HL-60 (cell line): ENCODE data around the gene IDH3G.

Experiments used
- DNase-seq, 2 experiments: peaks; one replicate each; pipeline ENCODE4 v3.0.0-alpha.2; 2010 to 2020; ENCODE audit warnings: low read depth in 1 of 2, low spot score in 1 of 2
- H3K27ac ChIP-seq: fragments of 250-450 bp; sonication (Bioruptor Pico); replicated peaks from 2 replicates; pipeline ENCODE4 v1.5.1; 2020; ENCODE audit warnings: mild to moderate bottlenecking, moderate library complexity
- H3K27me3 ChIP-seq: fragments of 250-450 bp; sonication (Bioruptor Pico); 2 replicates; pipeline ENCODE4 v1.5.1; 2021; ENCODE audit warnings: mild to moderate bottlenecking, moderate library complexity; ENCODE audit not compliant: insufficient read depth, poor library complexity, severe bottlenecking
- H3K4me3 ChIP-seq: replicated peaks from 2 replicates; pipeline ENCODE4 v1.5.1; 2011; ENCODE audit warnings: mild to moderate bottlenecking, control low read depth, low read length; ENCODE audit not compliant: insufficient read depth
- CTCF ChIP-seq: IDR thresholded peaks from one replicate; pipeline ENCODE4 v1.5.1; 2011; ENCODE audit warnings: low read length, control low read depth, inconsistent platforms; ENCODE audit not compliant: insufficient read depth
- GABPA ChIP-seq: IDR thresholded peaks from 2 replicates; pipeline ENCODE4 v1.6.1; 2012; ENCODE audit warnings: low read depth
- POLR2AphosphoS5 ChIP-seq: IDR thresholded peaks from 2 replicates; pipeline ENCODE4 v1.6.1; 2012; ENCODE audit warnings: low read depth
- REST ChIP-seq: IDR thresholded peaks from 2 replicates; pipeline ENCODE4 v1.6.1; 2012; ENCODE audit warnings: low read depth; ENCODE audit not compliant: insufficient replicate concordance
- SPI1 ChIP-seq: IDR thresholded peaks from 2 replicates; pipeline ENCODE4 v1.6.1; 2012; ENCODE audit warnings: low read depth, mild to moderate bottlenecking, borderline replicate concordance

Gene IDH3G

GRCh38 chrX:153782313-153782712, 11.9 kb downstream of the IDH3G start:
- H3K4me3 ChIP-seq, result no peak overlapping the region
- no peak overlapping the region for H3K27ac ChIP-seq
- no peak for DNase-seq
- H3K27me3 ChIP-seq, result no peaks in the 10 kb centered on the region
- TF ChIP-seq GABPA (no peak), CTCF (no peak), REST (no peak), POLR2AphosphoS5 (no peak), SPI1 (no peak)

- TF ChIP-seq GABPA, result no peak
- TF ChIP-seq SPI1, result no peak
- no peak for TF ChIP-seq REST
- no peak for TF ChIP-seq CTCF
- no peak for TF ChIP-seq POLR2AphosphoS5
- no peak overlapping the region for H3K27ac ChIP-seq
- DNase-seq, result no peak
- H3K4me3 ChIP-seq, result no peak overlapping the region
- no peaks in the 10 kb centered on the region for H3K27me3 ChIP-seq
Measured at GRCh38 chrX:153781428-153782047, 12.6 kb downstream of the IDH3G start.

GRCh38 chrX:153780678-153781427, 13.3 kb downstream of the IDH3G start, which contains the start of gene SRPK3:
SRPK3 (plus strand) TSS chrX:153781041; CDS start chrX:153781087, 46 bp downstream.
- no peak for DNase-seq

More at GRCh38 chrX:153780678-153781427, 13.3 kb downstream of the IDH3G start, which contains the start of gene SRPK3:
- H3K4me3 ChIP-seq, result no peak within 1 kb of the TSS
- no peak within 1 kb of the TSS for H3K27ac ChIP-seq
- TF ChIP-seq REST (no peak), CTCF (no peak), SPI1 (no peak), POLR2AphosphoS5 (no peak), GABPA (no peak)
- no peaks in the 10 kb centered on the region for H3K27me3 ChIP-seq
